Measurements from ENCODE around the gene EVA1C.

EVA1C gene, protein sequence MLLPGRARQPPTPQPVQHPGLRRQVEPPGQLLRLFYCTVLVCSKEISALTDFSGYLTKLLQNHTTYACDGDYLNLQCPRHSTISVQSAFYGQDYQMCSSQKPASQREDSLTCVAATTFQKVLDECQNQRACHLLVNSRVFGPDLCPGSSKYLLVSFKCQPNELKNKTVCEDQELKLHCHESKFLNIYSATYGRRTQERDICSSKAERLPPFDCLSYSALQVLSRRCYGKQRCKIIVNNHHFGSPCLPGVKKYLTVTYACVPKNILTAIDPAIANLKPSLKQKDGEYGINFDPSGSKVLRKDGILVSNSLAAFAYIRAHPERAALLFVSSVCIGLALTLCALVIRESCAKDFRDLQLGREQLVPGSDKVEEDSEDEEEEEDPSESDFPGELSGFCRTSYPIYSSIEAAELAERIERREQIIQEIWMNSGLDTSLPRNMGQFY

DNA sequence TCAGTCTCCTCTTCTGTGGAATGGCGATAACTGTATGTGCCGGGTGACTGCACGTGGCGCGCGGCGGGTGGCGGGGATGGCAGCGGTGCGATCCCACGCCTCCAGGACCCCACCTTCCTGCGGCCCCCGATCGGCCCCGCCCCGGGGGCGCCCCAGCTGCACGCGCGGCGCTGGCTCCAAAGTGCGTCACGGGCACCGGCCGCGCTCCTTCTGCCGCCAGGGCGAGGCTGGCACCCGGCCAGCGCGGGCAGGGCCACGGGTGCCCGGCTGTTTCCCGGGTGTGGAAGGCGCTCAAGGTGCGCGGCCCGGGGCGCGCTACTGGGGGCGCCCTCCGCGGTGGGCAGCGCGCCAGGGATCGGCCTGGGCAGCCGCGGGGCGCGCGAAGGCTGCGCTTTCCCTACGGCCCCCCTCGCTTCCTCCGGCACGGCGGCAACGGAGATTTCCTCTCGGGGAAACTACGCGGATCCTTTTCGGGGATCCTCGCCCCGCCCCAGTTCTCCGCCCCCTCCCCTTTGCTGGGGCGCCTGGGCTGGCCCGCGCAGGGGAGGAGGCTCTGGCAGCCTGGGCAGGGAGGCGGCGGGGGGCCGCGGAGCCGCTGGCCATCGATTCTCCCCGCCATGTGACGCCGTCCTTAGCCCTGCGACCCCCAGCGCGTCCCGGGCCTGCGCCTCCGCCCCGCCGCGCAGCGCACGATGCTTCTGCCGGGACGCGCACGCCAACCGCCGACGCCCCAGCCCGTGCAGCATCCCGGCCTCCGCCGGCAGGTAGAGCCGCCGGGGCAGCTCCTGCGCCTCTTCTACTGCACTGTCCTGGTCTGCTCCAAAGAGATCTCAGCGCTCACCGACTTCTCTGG lies at the start of gene EVA1C:
Gene EVA1C, plus strand, starts transcription at position 545 of the 853 bp plus-strand sequence. Its CDS starts 148 bp downstream, at position 693.
- in situ Hi-C loops (cut with HindIII; ENCODE audit: low sequenced_read_pairs) = no loop called here

DNA sequence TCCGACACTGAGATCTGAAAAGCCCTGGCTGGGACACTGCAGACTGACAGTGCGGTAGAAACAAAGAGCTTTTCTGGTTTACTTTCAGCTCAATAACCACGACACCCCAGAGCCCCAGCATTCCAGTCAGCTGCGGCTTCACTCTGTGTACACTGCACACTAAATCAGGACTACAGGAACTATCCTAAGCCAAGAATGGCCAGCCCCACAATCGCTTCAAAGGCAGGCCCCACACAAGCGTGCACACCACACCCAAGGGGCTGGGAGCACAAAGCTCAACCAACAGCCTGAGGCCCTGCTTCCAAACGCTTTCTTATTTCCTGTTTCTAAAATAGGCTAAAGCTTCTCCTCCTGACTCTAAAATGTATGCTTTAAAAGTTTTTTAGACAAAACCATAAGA lies 48.1 kb upstream of the EVA1C start:
- in situ Hi-C loops (cut with HindIII; ENCODE audit: low sequenced_read_pairs) = no loop called here

DNA sequence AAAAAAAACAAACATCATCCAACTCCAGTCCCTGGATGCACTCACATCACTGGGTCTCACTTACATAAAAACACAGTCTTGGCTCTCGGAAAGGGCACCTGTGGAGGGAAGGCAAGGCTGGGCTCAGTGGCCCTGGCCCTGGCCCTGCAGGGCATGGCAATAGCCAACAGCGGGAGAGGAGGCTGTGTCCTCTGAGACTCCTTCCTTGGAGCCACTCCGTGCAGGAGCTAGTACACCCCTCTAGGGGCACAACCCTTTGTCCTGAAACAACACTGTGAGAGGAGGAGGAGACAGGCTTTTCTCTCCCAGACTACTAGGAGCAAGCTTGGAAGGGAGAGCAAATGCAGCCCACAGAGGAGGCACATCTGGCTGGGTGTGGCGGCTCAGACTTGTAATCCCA lies 47.7 kb upstream of the EVA1C start:
- in situ Hi-C loops (cut with HindIII; ENCODE audit: low sequenced_read_pairs) = loop anchor here (5.0 kb wide), 1 partner anchor 37 kb away; no protein-coding TSS in a partner anchor

DNA sequence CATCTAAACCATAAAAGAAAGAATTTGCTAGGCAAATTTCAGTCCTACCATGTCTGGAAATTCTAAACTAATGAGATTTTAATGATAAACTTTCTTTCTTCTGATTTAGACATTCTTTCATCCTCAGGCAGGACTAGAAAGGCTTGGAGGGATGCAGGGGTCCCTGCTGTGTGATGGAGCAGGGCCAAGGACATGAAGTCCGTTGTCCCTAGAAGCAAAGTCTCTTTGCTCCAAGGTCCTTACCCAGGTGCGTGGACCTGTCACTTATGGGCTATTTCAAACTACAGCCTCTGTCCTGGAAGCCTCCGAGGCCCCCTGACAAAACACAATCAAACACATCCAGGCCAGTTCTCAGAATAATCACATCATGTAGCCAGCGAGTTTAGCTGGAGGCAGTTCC lies 46.3 kb upstream of the EVA1C start:
- in situ Hi-C loops (cut with HindIII; ENCODE audit: low sequenced_read_pairs) = loop anchor here (5.0 kb wide), 1 partner anchor 39 kb away; no protein-coding TSS in a partner anchor

DNA sequence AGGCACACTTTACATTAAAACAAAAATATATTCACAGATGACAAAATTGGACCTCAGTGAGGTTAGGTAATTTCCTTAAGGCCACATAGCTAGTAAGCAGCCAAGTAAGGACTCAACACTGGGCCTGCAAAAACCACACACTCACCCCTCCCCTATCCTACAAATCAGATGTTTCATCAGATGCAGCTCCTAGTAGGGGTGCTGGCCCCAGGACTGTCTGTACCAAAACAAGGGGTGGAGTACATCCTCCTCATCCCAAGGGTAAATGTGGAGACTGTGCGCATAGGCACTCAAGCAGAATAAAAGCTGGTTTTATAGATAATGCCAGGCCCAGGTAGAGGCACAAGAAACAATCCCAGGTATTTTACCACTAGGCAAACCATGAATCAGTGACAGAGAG lies 45.3 kb upstream of the EVA1C start:
- in situ Hi-C loops (cut with HindIII; ENCODE audit: low sequenced_read_pairs) = loop anchor here (5.0 kb wide), 1 partner anchor 40 kb away; no protein-coding TSS in a partner anchor

DNA sequence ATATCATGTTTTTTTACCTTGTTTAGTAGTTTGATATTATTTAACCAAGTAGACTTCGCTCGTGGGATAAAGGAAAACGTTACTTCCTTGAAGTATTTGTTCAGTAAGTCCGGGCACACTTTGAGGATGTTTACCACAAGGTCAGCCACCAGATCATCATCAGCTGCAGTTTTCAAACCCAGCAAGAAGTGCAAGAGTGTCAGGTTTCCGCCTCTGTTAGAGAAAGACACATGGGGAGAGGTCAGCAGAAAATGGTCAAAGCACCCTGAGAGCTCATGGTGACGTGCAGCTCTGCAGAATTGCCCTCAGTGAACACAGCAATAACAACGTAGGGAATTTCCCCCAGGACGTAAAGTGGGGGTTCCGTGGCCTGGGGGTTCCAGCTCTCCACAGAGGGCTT lies 44.1 kb upstream of the EVA1C start:
- in situ Hi-C loops (cut with HindIII; ENCODE audit: low sequenced_read_pairs) = loop anchor here (5.0 kb wide), 1 partner anchor 41 kb away; no protein-coding TSS in a partner anchor

DNA sequence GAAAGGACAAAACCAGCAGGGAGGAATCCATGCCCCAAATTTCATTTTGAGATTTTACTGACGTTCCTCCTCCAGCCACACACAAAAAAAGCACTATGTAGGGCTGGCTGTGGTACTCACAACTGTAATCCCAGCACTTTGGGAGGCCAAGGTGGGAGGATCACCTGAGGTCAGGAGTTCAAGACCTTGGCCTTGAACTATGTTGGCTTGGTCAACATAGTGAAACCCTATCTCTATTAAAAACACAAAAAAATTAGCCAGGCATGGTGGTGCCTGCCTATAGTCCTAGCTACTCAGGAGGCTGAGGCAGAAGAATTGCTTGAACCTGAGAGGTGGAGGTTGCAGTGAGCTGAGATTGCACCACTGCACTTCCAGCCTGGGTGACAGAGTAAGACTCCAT lies 43.5 kb upstream of the EVA1C start:
- in situ Hi-C loops (cut with HindIII; ENCODE audit: low sequenced_read_pairs) = loop anchor here (5.0 kb wide), 1 partner anchor 42 kb away; no protein-coding TSS in a partner anchor

DNA sequence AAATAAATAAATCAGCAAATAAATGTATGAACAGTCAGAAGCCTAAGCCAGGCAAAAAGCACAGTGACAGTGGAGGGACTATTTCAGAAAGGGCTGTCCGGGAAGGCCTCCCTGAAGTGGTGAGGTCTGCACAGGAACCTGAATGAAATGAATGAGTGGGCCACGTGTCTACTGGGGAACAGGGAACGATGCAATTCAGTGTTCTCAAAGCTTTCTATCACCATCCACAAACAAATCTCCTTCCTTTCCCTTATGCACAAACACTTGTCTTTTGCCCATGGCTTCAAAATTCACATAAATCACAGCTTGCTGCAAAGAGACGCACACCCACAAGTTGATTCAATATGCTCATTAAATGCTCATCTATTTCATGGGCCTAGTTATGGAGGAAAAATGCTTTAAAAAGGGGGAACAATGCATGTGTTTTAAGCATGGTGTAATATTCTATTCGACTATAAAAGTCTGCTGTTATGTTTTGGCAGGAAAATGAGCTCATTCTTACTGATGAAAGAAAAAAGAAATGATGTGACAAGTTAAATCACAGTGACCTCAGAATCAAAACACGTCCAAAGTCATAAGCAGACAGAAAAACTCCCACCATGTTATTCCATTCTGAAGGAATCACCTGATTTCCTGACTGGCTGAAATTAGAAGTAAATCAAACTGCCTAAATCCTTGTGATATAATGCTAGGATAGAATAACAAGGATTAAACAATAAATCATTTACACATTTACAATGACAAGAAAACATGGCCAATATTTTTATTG lies 41.3 kb upstream of the EVA1C start:
- in situ Hi-C loops (cut with HindIII; ENCODE audit: low sequenced_read_pairs) = no loop called here

DNA sequence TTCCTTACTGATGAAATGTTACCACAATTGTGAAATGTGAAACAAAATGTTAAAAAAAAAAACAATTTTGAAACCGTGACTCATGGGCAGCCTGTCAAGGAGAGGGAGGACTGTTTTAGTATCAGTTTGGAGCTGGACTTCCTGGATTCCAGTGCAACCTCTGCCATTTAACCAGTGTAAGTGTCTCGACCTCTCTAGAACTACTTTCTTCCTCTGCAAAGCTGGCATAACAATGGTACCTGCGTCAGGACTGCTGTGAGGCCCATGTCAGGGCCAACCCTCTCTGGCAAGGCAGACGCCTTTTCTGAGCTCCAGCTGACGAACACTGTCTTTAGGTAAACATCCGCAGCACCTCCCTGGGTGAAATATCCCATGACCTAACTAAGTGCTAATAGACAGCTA lies 40.6 kb upstream of the EVA1C start:
- in situ Hi-C loops (cut with HindIII; ENCODE audit: low sequenced_read_pairs) = no loop called here

DNA sequence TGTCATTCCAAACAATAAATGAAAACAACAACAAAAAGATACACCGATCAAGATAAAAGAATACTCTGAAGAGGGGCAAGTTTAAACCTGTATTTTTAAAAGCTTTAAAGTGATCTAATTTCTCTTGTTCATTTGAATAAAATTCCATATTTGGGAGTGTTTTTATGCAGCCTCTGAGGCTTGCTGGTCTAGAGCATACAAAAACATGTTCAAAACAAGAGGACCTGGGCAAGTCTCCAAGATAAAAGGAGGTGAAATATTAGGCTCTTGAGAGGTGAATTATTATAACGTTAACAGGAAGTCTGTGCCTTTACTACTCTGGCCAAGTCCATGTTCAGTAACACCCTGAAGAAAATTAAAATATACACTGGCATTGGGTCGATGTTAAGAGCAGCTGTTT lies 39.8 kb upstream of the EVA1C start:
- in situ Hi-C loops (cut with HindIII; ENCODE audit: low sequenced_read_pairs) = no loop called here

DNA sequence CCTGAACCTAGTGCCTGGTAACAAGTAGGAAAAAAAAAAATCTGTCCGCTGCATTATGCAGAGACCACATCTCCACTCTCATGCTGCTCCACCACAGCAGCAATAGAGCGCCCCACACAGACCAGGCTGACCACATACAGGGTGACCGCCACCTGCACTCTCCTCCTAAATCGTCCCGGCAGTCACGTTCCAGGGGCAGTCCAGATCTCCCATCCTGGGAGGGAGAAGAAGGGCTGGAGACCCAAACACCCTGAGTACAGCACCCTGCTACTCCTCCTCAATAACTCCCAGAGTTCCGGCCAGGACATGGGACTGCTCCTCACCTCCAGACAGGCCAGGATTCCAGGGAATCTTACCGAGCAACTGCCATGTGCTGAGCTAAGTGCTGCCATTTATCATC lies 35.0 kb upstream of the EVA1C start:
- in situ Hi-C loops (cut with HindIII; ENCODE audit: low sequenced_read_pairs) = no loop called here

DNA sequence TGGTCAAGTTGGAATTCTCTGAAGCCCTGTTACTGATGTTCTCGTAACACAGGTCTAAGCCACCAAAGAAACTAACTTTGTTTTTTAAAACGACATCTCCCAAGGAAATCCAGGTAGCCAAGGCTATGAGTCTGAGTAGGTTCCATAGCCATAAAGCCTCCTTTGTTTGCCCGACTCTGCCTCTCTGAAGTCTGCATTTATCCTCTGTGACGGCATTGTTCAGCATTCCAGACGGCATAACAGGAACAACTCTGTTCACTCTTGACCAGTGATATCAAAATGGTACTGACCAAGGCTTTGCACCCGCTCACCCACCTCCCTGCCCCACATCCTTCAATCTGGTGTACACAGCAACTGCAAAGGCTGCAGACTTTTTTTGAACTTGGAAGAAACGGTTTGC lies 34.5 kb upstream of the EVA1C start:
- in situ Hi-C loops (cut with HindIII; ENCODE audit: low sequenced_read_pairs) = no loop called here

DNA sequence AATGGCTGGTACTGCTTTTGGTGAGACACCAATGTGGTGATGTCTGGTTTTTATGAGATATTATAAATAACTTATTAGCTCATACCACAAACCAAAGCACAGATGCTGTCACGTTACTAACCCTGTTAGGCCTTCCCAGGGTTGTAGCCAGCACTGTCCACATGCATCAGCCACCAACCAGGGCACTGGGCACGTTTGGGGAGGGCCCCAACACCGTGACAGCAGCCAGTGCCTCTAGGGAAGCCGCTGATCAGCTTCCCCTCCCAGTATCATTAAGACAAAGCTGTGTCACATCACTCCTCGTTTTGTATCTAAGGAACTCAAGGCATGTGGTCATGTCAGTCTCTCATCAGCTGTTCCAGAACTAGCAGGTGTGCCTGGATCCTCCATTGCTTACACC lies 33.5 kb upstream of the EVA1C start:
- in situ Hi-C loops (cut with HindIII; ENCODE audit: low sequenced_read_pairs) = no loop called here

DNA sequence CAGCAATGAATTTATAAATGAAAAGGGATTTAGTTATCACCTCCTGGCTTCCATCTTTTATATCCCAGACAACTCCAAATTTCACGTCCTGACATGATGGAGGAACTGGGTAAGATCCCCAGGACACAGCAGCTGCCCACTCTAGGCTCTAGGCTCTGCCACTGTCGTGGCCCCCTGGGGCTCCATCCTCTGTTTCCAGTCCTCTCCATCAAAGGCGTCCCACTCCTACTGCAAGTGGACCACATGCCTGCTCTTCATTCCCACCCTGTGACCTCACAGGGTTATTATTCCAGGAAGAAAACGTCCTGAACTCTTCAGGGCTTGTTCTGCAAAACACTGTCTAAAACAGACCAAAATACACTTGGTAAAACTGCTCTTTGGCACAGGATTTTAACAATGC lies 31.6 kb upstream of the EVA1C start:
- in situ Hi-C loops (cut with HindIII; ENCODE audit: low sequenced_read_pairs) = no loop called here

DNA sequence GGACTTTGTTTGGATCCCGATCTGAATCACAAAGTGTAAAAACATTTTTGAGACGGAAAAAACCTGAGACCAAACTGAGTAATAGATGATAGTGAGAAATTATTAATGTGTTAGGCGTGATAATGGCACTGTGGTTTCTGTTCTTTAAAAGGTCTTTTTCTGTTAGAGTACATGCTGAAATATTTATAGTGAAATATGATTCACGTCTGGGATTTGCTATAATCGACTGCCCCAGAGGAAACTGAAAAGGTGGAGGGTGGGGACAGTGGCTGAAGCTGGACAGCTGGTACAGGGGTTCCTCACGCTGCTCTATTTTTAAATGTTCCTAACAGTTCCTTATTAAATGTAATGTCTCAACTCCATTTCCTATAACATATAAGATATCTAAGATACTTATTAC lies 30.9 kb upstream of the EVA1C start:
- in situ Hi-C loops (cut with HindIII; ENCODE audit: low sequenced_read_pairs) = no loop called here

DNA sequence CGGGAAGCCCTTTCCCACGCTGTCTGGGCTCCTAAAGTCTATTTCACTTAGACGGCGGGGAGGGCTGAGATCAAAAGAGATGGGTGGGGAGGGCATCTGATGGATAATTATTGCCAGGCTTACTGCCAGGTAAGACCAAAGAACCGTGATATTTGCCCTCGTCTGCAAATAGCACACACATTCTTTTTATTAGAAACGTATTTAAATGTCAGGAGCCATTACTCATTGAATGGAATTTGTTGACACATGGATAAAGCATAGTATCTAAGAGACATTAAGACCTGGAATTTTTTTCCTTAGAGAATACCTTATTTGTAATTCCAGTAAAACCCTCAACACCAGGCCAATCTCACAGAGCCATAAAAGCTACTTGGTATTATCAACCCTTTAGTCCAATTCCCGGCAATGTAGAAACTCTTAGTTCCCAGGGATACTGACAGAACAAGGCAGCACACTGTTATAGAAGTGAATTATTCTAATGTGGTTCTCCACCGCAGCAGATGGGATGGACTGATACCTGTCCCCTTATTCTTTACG lies 30.3 kb upstream of the EVA1C start:
- in situ Hi-C loops (cut with HindIII; ENCODE audit: low sequenced_read_pairs) = no loop called here

DNA sequence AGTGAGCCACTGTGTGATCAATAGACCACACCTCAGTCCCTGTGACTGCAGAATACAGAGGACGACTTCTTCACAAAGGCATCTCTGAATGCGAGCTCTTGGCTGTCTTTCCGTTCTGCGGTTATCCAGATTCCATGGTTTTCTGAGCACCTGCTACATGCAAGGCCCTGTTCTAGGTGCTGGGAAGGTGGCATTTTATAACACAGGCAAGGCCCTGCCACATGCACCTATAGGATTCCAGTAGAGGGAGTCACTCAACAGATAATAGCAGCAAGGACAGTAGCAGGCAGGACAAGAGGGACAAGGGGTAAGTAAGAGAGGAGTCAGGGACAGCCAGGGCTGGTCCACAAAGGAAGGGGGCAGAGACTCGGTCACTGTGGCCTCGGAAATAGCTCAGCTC lies 28.7 kb upstream of the EVA1C start:
- in situ Hi-C loops (cut with HindIII; ENCODE audit: low sequenced_read_pairs) = no loop called here

DNA sequence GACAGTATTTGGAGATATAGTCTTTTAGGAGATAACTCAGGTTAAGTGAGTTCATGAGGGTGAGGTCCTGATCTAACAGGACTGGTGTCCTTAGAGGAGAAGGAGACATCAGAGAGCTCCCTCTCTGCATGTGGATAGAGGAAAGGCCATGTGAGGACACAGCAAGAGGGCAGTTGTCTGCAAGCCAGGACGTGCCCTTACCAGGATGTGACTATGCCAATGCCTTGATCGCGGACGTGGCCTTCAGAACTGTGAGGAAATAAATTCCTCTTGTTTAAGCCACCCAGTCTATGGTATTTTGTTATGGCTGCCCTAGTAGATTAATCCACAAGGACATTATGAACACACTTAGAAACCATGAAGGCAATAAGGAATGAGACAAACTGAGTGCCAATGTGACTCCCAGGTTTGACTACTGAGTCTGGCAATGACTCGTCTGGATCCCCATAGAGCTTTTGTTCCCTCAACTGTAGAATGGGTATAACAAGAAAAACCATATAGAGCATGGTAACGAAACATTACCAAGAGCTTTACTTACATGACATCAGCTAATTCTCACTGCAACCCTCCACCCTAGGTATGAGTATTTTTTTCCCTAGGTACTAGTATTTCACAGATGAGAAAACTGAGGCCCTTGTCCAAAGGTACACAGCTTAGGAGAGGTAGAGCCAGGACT lies 26.2 kb upstream of the EVA1C start:
- in situ Hi-C loops (cut with HindIII; ENCODE audit: low sequenced_read_pairs) = no loop called here

DNA sequence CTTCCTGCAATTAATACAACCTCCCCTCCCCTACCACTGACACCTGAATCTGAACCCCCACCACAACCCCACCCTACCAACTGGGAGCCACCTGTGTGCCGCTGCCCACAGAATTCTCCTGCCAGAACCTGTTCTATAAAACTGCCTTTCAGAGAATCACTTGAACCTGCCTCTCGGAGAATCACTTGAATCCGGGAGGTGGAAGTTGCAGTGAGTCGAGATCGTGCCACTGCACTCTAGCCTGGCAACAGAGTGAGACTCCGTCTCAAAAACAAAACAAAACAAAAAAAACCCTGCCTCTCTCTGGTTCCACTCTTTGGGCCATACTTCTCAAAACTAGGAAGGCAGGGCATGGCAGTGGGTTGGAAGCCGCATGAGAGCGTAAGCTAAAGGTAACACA lies 25.4 kb upstream of the EVA1C start:
- in situ Hi-C loops (cut with HindIII; ENCODE audit: low sequenced_read_pairs) = no loop called here

DNA sequence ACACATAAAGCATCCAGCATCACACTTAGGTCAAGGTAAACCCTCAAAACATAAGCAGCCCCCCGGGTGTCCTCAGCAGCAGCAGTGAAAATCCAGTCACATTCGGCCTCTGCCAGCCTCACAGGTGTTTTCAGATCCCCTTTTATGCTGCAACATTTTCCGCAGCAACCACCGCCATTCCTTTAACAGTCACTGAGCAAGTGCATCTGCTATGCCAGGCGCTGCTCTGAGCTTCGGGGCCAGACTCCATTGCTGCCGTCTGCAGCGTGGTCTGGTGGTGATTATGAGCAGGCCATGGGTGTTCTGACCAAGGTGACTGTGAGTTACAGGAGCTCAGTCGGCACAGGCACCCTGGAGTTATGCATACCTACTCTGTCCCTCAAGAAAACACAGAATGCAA lies 24.2 kb upstream of the EVA1C start:
- in situ Hi-C loops (cut with HindIII; ENCODE audit: low sequenced_read_pairs) = no loop called here

All from endothelial cell of hepatic sinusoid (primary cell).